ENCODE data around the gene ABCF2.

DNA sequence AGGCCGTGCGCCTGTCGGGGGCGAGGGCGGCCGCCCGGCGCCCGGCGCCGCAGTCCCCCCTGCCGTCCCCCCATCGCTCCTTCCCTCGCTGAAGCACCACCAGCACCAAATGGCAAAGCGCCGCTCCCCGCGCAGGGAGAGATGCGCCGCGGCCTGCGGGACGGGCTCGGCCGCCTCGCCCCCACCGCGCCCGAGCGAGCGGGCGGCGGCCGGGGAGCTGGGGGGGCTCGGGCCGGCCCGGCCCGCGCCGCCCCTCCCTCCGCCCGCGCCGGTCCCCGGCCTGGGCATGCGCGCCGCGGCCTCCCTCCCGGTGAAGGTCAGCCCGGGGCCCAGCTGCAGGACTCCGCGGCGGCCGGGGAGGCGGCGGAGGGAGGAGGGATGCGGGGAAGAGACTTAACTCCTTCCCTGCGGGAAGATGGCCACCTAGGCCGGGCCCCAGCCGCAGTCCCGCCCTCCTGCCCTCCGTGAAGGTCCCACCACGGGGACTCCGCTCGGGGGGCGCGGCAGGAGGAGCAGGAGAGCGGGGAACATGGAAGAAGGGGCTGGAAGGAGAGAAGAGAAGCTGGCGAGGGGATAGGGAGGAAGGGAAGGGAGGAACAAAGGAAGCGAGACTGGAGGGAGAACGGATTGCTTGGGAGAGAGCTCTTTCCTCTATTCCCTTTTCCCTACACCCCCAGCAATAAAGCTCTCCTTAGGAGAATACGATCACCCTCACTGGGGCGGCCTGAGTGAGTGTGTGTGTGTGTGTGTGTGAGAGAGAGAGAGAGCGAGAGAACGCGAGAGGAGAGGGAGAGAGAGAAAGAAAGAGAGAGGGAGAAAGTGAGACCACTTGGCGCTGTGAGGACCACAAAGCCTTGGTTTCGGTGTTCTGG lies 24.9 kb upstream of the ABCF2 start:
- TF ChIP-seq, protein P1, sequence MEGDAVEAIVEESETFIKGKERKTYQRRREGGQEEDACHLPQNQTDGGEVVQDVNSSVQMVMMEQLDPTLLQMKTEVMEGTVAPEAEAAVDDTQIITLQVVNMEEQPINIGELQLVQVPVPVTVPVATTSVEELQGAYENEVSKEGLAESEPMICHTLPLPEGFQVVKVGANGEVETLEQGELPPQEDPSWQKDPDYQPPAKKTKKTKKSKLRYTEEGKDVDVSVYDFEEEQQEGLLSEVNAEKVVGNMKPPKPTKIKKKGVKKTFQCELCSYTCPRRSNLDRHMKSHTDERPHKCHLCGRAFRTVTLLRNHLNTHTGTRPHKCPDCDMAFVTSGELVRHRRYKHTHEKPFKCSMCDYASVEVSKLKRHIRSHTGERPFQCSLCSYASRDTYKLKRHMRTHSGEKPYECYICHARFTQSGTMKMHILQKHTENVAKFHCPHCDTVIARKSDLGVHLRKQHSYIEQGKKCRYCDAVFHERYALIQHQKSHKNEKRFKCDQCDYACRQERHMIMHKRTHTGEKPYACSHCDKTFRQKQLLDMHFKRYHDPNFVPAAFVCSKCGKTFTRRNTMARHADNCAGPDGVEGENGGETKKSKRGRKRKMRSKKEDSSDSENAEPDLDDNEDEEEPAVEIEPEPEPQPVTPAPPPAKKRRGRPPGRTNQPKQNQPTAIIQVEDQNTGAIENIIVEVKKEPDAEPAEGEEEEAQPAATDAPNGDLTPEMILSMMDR (IDR thresholded peaks at IDR 0.05), result no peak
- peak in 2 of 3 donors; percentile 49 to 55 for TF ChIP-seq POLR2A (IDR thresholded peaks at IDR 0.05)
